IMR-90 (cell line): ENCODE data around the gene TEDC2. TPM values are rescaled to one million over a fixed set of nuclear protein-coding genes. Genes with fewer than 3 reads are reported as not detected.

Source experiments
- ATAC-seq: fragments of 200-7000 bp; cut with Tn5 transposase; 2 replicates; pipeline ENCODE4 v1.9.1; 2020; ENCODE audit warnings: low read depth, mild to moderate bottlenecking, moderate library complexity
- BruUV-seq: library from RNA; stranded (reverse); fragments of 400-500 nt; replicated peaks from 2 replicates; lab custom pipeline; 2021; lab: Mats Ljungman, UMichigan
- CTCF ChIA-PET: fragments of 300-600 bp; formaldehyde crosslinking; extraction: SDS; loops from one replicate; lab custom pipeline; 2021; ENCODE audit warnings: antibody characterized with exemption; lab: Yijun Ruan, JAX
- POLR2A ChIA-PET: fragments of 300-600 bp; sonication (Branson Sonifier 250); formaldehyde crosslinking; loops from one replicate; lab custom pipeline; 2022; ENCODE audit warnings: antibody characterized with exemption; ENCODE audit not compliant: unreplicated experiment; lab: Charles Lee
- DNase-seq: peaks from one replicate; pipeline ENCODE4 v3.0.0; 2013
- H2AFZ ChIP-seq: replicated peaks from 2 replicates; pipeline ENCODE3; 2013; ENCODE audit warnings: low read length, mild to moderate bottlenecking; ENCODE audit not compliant: poor library complexity
- H2AK5ac ChIP-seq: 2 replicates; pipeline ENCODE4 v1.6.1; 2013; ENCODE audit warnings: low read depth, low read length, inconsistent platforms
- H2AK9ac ChIP-seq: replicated peaks from 2 replicates; pipeline ENCODE3; 2013; ENCODE audit warnings: mild to moderate bottlenecking, low read depth, low read length, moderate library complexity; ENCODE audit not compliant: poor library complexity
- H2BK120ac ChIP-seq: 2 replicates; pipeline ENCODE4 v1.6.1; 2013; ENCODE audit warnings: low read depth, low read length, inconsistent platforms
- H2BK15ac ChIP-seq: 3 replicates; pipeline ENCODE4 v1.6.1; 2013; ENCODE audit warnings: low read depth, low read length, inconsistent platforms
- H2BK20ac ChIP-seq: 2 replicates; pipeline ENCODE4 v1.6.1; 2013; ENCODE audit warnings: low read depth, mild to moderate bottlenecking, inconsistent platforms, low read length, moderate library complexity
- H2BK5ac ChIP-seq: 2 replicates; pipeline ENCODE4 v1.6.1; 2013; ENCODE audit warnings: mild to moderate bottlenecking, low read depth, low read length, inconsistent platforms; ENCODE audit not compliant: poor library complexity, severe bottlenecking
- H3K14ac ChIP-seq: replicated peaks from 2 replicates; pipeline ENCODE4 v1.6.1; 2013; ENCODE audit warnings: low read depth, low read length, inconsistent platforms
- H3K18ac ChIP-seq: 2 replicates; pipeline ENCODE4 v1.6.1; 2013; ENCODE audit warnings: low read depth, low read length, control low read depth
- H3K23ac ChIP-seq: 2 replicates; pipeline ENCODE4 v1.6.1; 2013; ENCODE audit warnings: low read depth, low read length, inconsistent platforms
- H3K27ac ChIP-seq: 2 replicates; pipeline ENCODE4 v1.5.1; 2013; ENCODE audit warnings: mild to moderate bottlenecking, control low read depth, low read length; ENCODE audit not compliant: insufficient read depth
- H3K27me3 ChIP-seq: 2 replicates; pipeline ENCODE4 v1.6.1; 2013; ENCODE audit warnings: low read length; ENCODE audit not compliant: control insufficient read depth, insufficient read depth
- H3K36me3 ChIP-seq: 2 replicates; pipeline ENCODE4 v1.6.1; 2013; ENCODE audit warnings: low read length, mixed read lengths; ENCODE audit not compliant: control insufficient read depth, insufficient read depth
- H3K4ac ChIP-seq: 2 replicates; pipeline ENCODE4 v1.6.1; 2013; ENCODE audit warnings: low read depth, low read length, inconsistent platforms
- H3K4me1 ChIP-seq: 2 replicates; pipeline ENCODE4 v1.6.1; 2013; ENCODE audit warnings: low read length, mixed read lengths; ENCODE audit not compliant: control insufficient read depth, insufficient read depth
- H3K4me2 ChIP-seq: 2 replicates; pipeline ENCODE4 v1.6.1; 2013; ENCODE audit warnings: low read depth, mild to moderate bottlenecking, control low read depth, low read length, moderate library complexity
- H3K4me3 ChIP-seq: 2 replicates; pipeline ENCODE4 v1.5.1; 2013; ENCODE audit warnings: low read depth, mild to moderate bottlenecking, control low read depth, low read length, moderate library complexity; ENCODE audit not compliant: insufficient read depth
- H3K56ac ChIP-seq: 2 replicates; pipeline ENCODE4 v1.6.1; 2013; ENCODE audit warnings: low read length, inconsistent platforms; ENCODE audit not compliant: insufficient read depth; ENCODE audit errors: extremely low read depth
- H3K79me1 ChIP-seq, 2 experiments: 2 replicates each; pipeline ENCODE4 v1.6.1; 2013; ENCODE audit warnings: low read length in 2 of 2, inconsistent platforms in 1 of 2, low read depth in 1 of 2
- H3K9ac ChIP-seq: 2 replicates; pipeline ENCODE4 v1.6.1; 2013; ENCODE audit warnings: low read depth, low read length, control low read depth
- H3K9me1 ChIP-seq: 2 replicates; pipeline ENCODE4 v1.6.1; 2013; ENCODE audit warnings: low read length, inconsistent platforms; ENCODE audit not compliant: insufficient read depth
- H3K9me3 ChIP-seq: 2 replicates; pipeline ENCODE4 v1.6.1; 2013; ENCODE audit warnings: low read length; ENCODE audit not compliant: control insufficient read depth, insufficient read depth
- H4K20me1 ChIP-seq: 2 replicates; pipeline ENCODE4 v1.6.1; 2013; ENCODE audit warnings: low read length, inconsistent platforms; ENCODE audit not compliant: insufficient read depth
- H4K5ac ChIP-seq: 2 replicates; pipeline ENCODE4 v1.6.1; 2013; ENCODE audit warnings: mild to moderate bottlenecking, low read depth, low read length, control low read depth
- H4K8ac ChIP-seq, 2 experiments: 2 replicates each; pipeline ENCODE4 v1.6.1; 2013; ENCODE audit warnings: low read depth in 2 of 2, low read length in 2 of 2, control low read depth in 1 of 2, inconsistent platforms in 1 of 2
- H4K91ac ChIP-seq: 2 replicates; pipeline ENCODE4 v1.6.1; 2013; ENCODE audit warnings: low read depth, low read length, inconsistent platforms; ENCODE audit not compliant: insufficient read depth
- BHLHE40 ChIP-seq: fragments of 150-350 bp; IDR thresholded peaks from 2 replicates; pipeline ENCODE4 v1.6.1; 2016; ENCODE audit warnings: mild to moderate bottlenecking, low read depth, low read length
- CEBPB ChIP-seq: IDR thresholded peaks from 2 replicates; pipeline ENCODE4 v1.6.1; 2012; ENCODE audit warnings: low read depth, low read length, improper control_type of control experiment
- CHD1 ChIP-seq: IDR thresholded peaks from 2 replicates; pipeline ENCODE4 v1.6.1; 2012; ENCODE audit warnings: low read depth, low read length, improper control_type of control experiment
- ELK1 ChIP-seq: fragments of 150-350 bp; IDR thresholded peaks from 2 replicates; pipeline ENCODE4 v1.6.1; 2016; ENCODE audit warnings: low read depth, mild to moderate bottlenecking, low read length, moderate library complexity, borderline replicate concordance
- FOS ChIP-seq: fragments of 150-350 bp; IDR thresholded peaks from 2 replicates; pipeline ENCODE4 v1.6.1; 2016; ENCODE audit warnings: low read depth, low read length
- MAFK ChIP-seq: IDR thresholded peaks from 2 replicates; pipeline ENCODE4 v1.6.1; 2012; ENCODE audit warnings: low read depth, low read length, improper control_type of control experiment
- MAZ ChIP-seq: IDR thresholded peaks from 2 replicates; pipeline ENCODE4 v1.6.1; 2012; ENCODE audit warnings: low read depth, mild to moderate bottlenecking, low read length, improper control_type of control experiment, moderate library complexity, borderline replicate concordance
- MXI1 ChIP-seq: IDR thresholded peaks from 2 replicates; pipeline ENCODE4 v1.6.1; 2012; ENCODE audit warnings: low read depth, mild to moderate bottlenecking, low read length, moderate library complexity, borderline replicate concordance
- NFE2L2 ChIP-seq: fragments of 150-350 bp; IDR thresholded peaks from 2 replicates; pipeline ENCODE4 v1.6.1; 2016; ENCODE audit warnings: low read depth, mild to moderate bottlenecking, low read length
- POLR2A ChIP-seq: IDR thresholded peaks from 2 replicates; pipeline ENCODE4 v1.6.1; 2012; ENCODE audit warnings: mild to moderate bottlenecking, low read depth, low read length
- RAD21 ChIP-seq: IDR thresholded peaks from 2 replicates; pipeline ENCODE4 v1.6.1; 2012; ENCODE audit warnings: low read length, improper control_type of control experiment
- RCOR1 ChIP-seq: IDR thresholded peaks from 2 replicates; pipeline ENCODE4 v1.6.1; 2012; ENCODE audit warnings: mild to moderate bottlenecking, low read length, improper control_type of control experiment; ENCODE audit not compliant: insufficient replicate concordance
- RFX5 ChIP-seq: IDR thresholded peaks from 2 replicates; pipeline ENCODE4 v1.8.0; 2012; ENCODE audit warnings: low read depth, mild to moderate bottlenecking, low read length, moderate library complexity
- SMC3 ChIP-seq: fragments of 150-350 bp; IDR thresholded peaks from 2 replicates; pipeline ENCODE4 v1.6.1; 2016; ENCODE audit warnings: low read depth, mild to moderate bottlenecking, antibody characterized with exemption, low read length, moderate library complexity
- USF2 ChIP-seq: fragments of 150-350 bp; IDR thresholded peaks from 2 replicates; pipeline ENCODE4 v1.6.1; 2017; ENCODE audit warnings: mild to moderate bottlenecking, antibody characterized with exemption, low read length, low read depth
- WGBS, 2 experiments: methylation state at CpG; one replicate each; pipeline versions ENCODE4 v1.1.5 to v1.1.7; 2013; ENCODE audit warnings: missing lambda C conversion rate in 2 of 2; ENCODE audit not compliant: insufficient read length in 1 of 2; ENCODE audit errors: extremely low coverage in 2 of 2; 5-methylcytosine and 5-hydroxymethylcytosine counted together
- dilution Hi-C: fragments of 300-500 bp; cut with HindIII; formaldehyde crosslinking; loops from one replicate; pipeline ENCODE4 v1.14.3; 2018; ENCODE audit warnings: low sequenced_read_pairs; ENCODE audit not compliant: unreplicated experiment
- in situ Hi-C: fragments of 300-500 bp; cut with MboI; formaldehyde crosslinking; loops from 3 replicates; pipeline ENCODE4 v1.14.3; 2019; ENCODE audit warnings: low sequenced_read_pairs, inconsistent platforms, mixed read lengths
- intact Hi-C: fragments of 100-400 bp; cut with micrococcal nuclease; formaldehyde crosslinking; loops from 2 replicates; pipeline ENCODE4 v1.10.0; 2022
- polyA plus RNA-seq, 3 experiments: library from polyadenylated mRNA; depleted of rRNA; stranded (reverse); fragments of >200 nt; gene quantifications; 2 replicates each; pipeline ENCODE4 v1.2.3, GENCODE V29; 2012; ENCODE audit warnings: low replicate concordance in 1 of 3
- total RNA-seq: library from RNA; depleted of rRNA; stranded (reverse); fragments of >200 nt; gene quantifications from 2 replicates; pipeline ENCODE4 v1.2.3, GENCODE V29; 2012
- TF ChIP-seq, protein P1 (sequence below): conservative IDR thresholded peaks from 2 replicates; pipeline ENCODE4 v1.5.1; 2012; ENCODE audit warnings: mild to moderate bottlenecking, low read depth, low read length, improper control_type of control experiment

Gene TEDC2
- total and polyA plus RNA-seq, 2 of the 4 experiments (the other 2 are of a cell fraction) = 3.6 to 7.3 TPM

- CTCF ChIA-PET = no interaction called here
- no peak overlapping the region for H2BK20ac ChIP-seq
- in situ Hi-C loops = no loop called here
- no peak overlapping the region for H3K27ac ChIP-seq
- no peaks in the 10 kb centered on the region for H3K36me3 ChIP-seq
- peaks cover 21% of the 10 kb centered on the region for H3K4me1 ChIP-seq
- no peak overlapping the region for H2BK5ac ChIP-seq
- no peak overlapping the region for H2AK9ac ChIP-seq
- POLR2A ChIA-PET = no interaction called here
- no peak for TF ChIP-seq POLR2A
- no peak for TF ChIP-seq ELK1
- no peak for TF ChIP-seq MAZ
- TF ChIP-seq BHLHE40 = no peak
- no peak for TF ChIP-seq RCOR1
- no peak for TF ChIP-seq SMC3
- TF ChIP-seq, protein P1, sequence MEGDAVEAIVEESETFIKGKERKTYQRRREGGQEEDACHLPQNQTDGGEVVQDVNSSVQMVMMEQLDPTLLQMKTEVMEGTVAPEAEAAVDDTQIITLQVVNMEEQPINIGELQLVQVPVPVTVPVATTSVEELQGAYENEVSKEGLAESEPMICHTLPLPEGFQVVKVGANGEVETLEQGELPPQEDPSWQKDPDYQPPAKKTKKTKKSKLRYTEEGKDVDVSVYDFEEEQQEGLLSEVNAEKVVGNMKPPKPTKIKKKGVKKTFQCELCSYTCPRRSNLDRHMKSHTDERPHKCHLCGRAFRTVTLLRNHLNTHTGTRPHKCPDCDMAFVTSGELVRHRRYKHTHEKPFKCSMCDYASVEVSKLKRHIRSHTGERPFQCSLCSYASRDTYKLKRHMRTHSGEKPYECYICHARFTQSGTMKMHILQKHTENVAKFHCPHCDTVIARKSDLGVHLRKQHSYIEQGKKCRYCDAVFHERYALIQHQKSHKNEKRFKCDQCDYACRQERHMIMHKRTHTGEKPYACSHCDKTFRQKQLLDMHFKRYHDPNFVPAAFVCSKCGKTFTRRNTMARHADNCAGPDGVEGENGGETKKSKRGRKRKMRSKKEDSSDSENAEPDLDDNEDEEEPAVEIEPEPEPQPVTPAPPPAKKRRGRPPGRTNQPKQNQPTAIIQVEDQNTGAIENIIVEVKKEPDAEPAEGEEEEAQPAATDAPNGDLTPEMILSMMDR = no peak
- TF ChIP-seq FOS = no peak
- TF ChIP-seq MAFK = no peak
- TF ChIP-seq RFX5 = no peak
- TF ChIP-seq NFE2L2 = no peak
- TF ChIP-seq CEBPB = no peak
- no peak for TF ChIP-seq USF2
- no peak for TF ChIP-seq RAD21
- no peak for TF ChIP-seq MXI1
- TF ChIP-seq CHD1 = no peak
- H2BK120ac ChIP-seq = no peak overlapping the region
- H2BK15ac ChIP-seq = no peak overlapping the region
- peaks cover 10 to 40% of the 10 kb centered on the region in 2 experiments; a peak in 2 of 4 replicates for H3K79me1 ChIP-seq
- H3K9me1 ChIP-seq = peaks cover 3% of the 10 kb centered on the region; the same call in 1 of the 2 replicates
- no peak overlapping the region for H3K9ac ChIP-seq
- no peak overlapping the region for H4K5ac ChIP-seq
- no TSS peak for BruUV-seq
- H3K4ac ChIP-seq = no peak overlapping the region
- H3K9me3 ChIP-seq = no peaks in the 10 kb centered on the region
- no peak overlapping the region for H2AK5ac ChIP-seq
- H2AFZ ChIP-seq = peak overlapping the region; percentile 33
- peaks cover 17% of the 10 kb centered on the region for H4K20me1 ChIP-seq
- dilution Hi-C loops = no loop called here
- H3K23ac ChIP-seq = no peak overlapping the region
- WGBS, 2 experiments = 93% methylated on average over 3 of the region's 27 CpGs; no CpG with 5 or more reads in 1 of the 2 experiments
- H4K8ac ChIP-seq = no peak overlapping the region
- no peaks in the 10 kb centered on the region; the same call in 1 of the 2 replicates for H3K27me3 ChIP-seq
- no peak overlapping the region for H3K4me3 ChIP-seq
- H3K18ac ChIP-seq = no peak overlapping the region
- intact Hi-C loops = no loop called here
- H3K14ac ChIP-seq = no peak overlapping the region
- DNase-seq (no peak), ATAC-seq (no peak)
- H3K56ac ChIP-seq = no peak overlapping the region
- H3K4me2 ChIP-seq = no peak overlapping the region
- no peak overlapping the region for H4K91ac ChIP-seq
Observed at GRCh38 chr16:2472488-2472864, 12.6 kb downstream of the TEDC2 start.
